Measurements from ENCODE around the gene NUP153. TPM values are rescaled to one million over a fixed set of nuclear protein-coding genes. Genes with fewer than 3 reads are reported as not detected.

NUP153 gene
- total RNA-seq, 1 experiment from 2014 or later = 99.3 TPM

GRCh38 chr6:17589406-17590096 is 117.2 kb downstream of the NUP153 start:
- H4K5ac ChIP-seq (ENCODE audit: insufficient read length, low read depth, low read length) = no peak overlapping the region
- no peak overlapping the region for H2BK20ac ChIP-seq (ENCODE audit: low read depth, low read length, poor library complexity, severe bottlenecking)
- H3T11ph ChIP-seq (ENCODE audit: low read length) = no peak overlapping the region
- Mint-ChIP-seq H3K36me3 (ENCODE audit: insufficient read depth in 1 of 3, low read depth in 3 of 3) (no peaks in the 10 kb centered on the region), H3K27me3 (ENCODE audit: low read depth) (no peaks in the 10 kb centered on the region), H3K27ac (no peak overlapping the region), H3K4me3 (no peak overlapping the region), H3K4me1 (0 out of 4 replicates have a peak, but pooled peaks cover 0 to 3% of the 10 kb centered on the region in 2 experiments), H3K9me3 (no peaks in the 10 kb centered on the region)
- peak; percentile 58 for DNase-seq
- H2BK12ac ChIP-seq (ENCODE audit: insufficient read length, low read depth, low read length) = no peak overlapping the region
- TF ChIP-seq CTCF (conservative IDR thresholded peaks at IDR 0.05) = no peak
- H3K9me3 ChIP-seq (ENCODE audit: control insufficient read depth, low read depth, low read length) = no peaks in the 10 kb centered on the region
- no peak overlapping the region for H3K18ac ChIP-seq (ENCODE audit: insufficient read length, low read depth, low read length)
- no peak overlapping the region for H2BK5ac ChIP-seq (ENCODE audit: insufficient read length, low read length)
- no peaks in the 10 kb centered on the region for H3K27me3 ChIP-seq (ENCODE audit: insufficient read depth, low read length)
- no peak overlapping the region for H3K56ac ChIP-seq (ENCODE audit: insufficient read length, low read depth, low read length)
- H3K4me2 ChIP-seq (ENCODE audit: insufficient read depth, insufficient read length, low read length) = no peak overlapping the region
- no peak overlapping the region for H2BK15ac ChIP-seq (ENCODE audit: low read depth, low read length)
- H3K4ac ChIP-seq (ENCODE audit: low read depth, low read length) = no peak overlapping the region
- H3K14ac ChIP-seq (ENCODE audit: insufficient read depth, low read length) = no peak overlapping the region
- no peaks in the 10 kb centered on the region for H3K79me1 ChIP-seq (ENCODE audit: insufficient read depth, low read depth, low read length, poor library complexity, severe bottlenecking)
- no peak overlapping the region for H3K23ac ChIP-seq (ENCODE audit: insufficient read length, low read depth, low read length)
- no peak overlapping the region for H2BK120ac ChIP-seq (ENCODE audit: low read depth, low read length, poor library complexity, severe bottlenecking)
- no peaks in the 10 kb centered on the region for H3K4me1 ChIP-seq (ENCODE audit: insufficient read depth, low read length)
- no peaks in the 10 kb centered on the region for H3K79me2 ChIP-seq (ENCODE audit: insufficient read depth, low read length)
- H4K91ac ChIP-seq (ENCODE audit: insufficient read length, low read depth, low read length) = no peak overlapping the region
- H2AFZ ChIP-seq (ENCODE audit: low read length) = no peak overlapping the region
- H2AK5ac ChIP-seq (ENCODE audit: insufficient read length, low read length) = no peak overlapping the region
- no CpG with 5 or more reads among the region's 5 CpGs for WGBS (ENCODE audit: extremely low coverage, insufficient read length, low lambda C conversion rate)
- H4K8ac ChIP-seq (replicated peaks; ENCODE audit: insufficient read length, low read depth, low read length) = no peak overlapping the region
- H4K20me1 ChIP-seq (ENCODE audit: control insufficient read depth, insufficient read depth, insufficient read length) = no peaks in the 10 kb centered on the region
- H3K9ac ChIP-seq (ENCODE audit: extremely low read depth, insufficient read length, low read length) = no peak overlapping the region
- H3K27ac ChIP-seq (ENCODE audit: insufficient read length, low read depth, low read length) = no peak overlapping the region
- no peaks in the 10 kb centered on the region for H3K23me2 ChIP-seq (ENCODE audit: insufficient read length, low read depth, low read length, poor library complexity, severe bottlenecking)

Measured in H9 (cell line).